GM12875 (cell line): ENCODE measurements around the gene TSR2.
"Not testable (repeated sequence)": the region's sequence is repeated elsewhere in the genome, so short reads cannot be mapped to it uniquely, and the experiment has no call there.

ENCODE experiments used
- H3K4me3 ChIP-seq: one replicate; pipeline ENCODE4 v1.5.1; 2011; ENCODE audit warnings: low read depth, low read length, control low read depth
- CTCF ChIP-seq: IDR thresholded peaks from 2 replicates; pipeline ENCODE4 v1.5.1; 2011; ENCODE audit warnings: low read depth, mild to moderate bottlenecking, control low read depth, inconsistent platforms, low read length, moderate library complexity, borderline replicate concordance; ENCODE audit not compliant: insufficient read depth

The TSR2 gene

DNA sequence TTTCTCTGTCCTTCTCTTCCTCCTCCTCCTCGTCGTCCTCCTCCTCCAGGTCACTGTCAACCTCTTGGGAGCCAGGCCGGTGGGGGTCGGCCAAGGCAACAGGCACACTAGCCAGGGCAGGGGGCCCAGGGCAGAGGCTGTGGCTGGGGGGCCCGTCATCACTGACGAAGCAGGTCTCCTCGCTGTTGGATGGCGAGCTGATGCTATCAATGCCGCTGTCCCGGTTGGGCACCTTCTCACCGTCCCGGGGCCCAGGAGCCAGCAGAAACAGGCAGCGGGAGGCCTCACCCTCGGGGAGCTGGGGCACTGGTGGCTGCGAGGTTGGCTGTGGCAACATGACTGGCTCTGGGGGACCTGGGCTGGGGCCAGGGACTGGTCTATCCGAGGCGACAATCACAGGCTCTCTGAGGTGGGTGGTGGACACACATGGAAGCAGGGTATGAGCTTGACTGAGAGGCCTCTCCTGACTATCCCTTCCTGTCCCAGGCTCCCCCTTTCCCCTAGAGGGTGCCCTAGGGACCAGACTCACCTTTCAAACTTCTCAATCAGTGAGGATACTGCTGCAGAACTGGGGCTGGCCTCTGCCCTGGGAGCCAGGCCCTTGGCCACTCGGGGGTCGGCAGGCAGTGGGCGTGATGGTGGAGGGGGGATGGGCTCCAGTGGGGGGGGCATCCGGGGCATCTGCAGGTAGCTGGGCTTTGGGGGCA is 30.0 kb downstream of the TSR2 start:
- H3K4me3 ChIP-seq: no peak overlapping the region
- TF ChIP-seq CTCF: no peak

- no peak for TF ChIP-seq CTCF
- no peak overlapping the region for H3K4me3 ChIP-seq
Measured at GRCh38 chrX:54473993-54474859, 34.0 kb downstream of the TSR2 start.

GRCh38 chrX:54479136-54480111 is 39.2 kb downstream of the TSR2 start:
- H3K4me3 ChIP-seq: no peak overlapping the region
- TF ChIP-seq CTCF: no peak

GRCh38 chrX:54482839-54483593 is 42.8 kb downstream of the TSR2 start:
- no peak for TF ChIP-seq CTCF
- H3K4me3 ChIP-seq: no peak overlapping the region

GRCh38 chrX:54483946-54484345 is 43.7 kb downstream of the TSR2 start:
- no peak overlapping the region for H3K4me3 ChIP-seq
- TF ChIP-seq CTCF: no peak

- H3K4me3 ChIP-seq: no peak overlapping the region
- TF ChIP-seq CTCF: no peak
Measured at GRCh38 chrX:54484666-54485065, 44.5 kb downstream of the TSR2 start.

GRCh38 chrX:54489819-54490218 is 49.6 kb downstream of the TSR2 start:
- H3K4me3 ChIP-seq: not testable (repeated sequence)
